GM19463 (cell line): Measurements from ENCODE around the gene MAGI1.

Experiments
- ATAC-seq: cut with Tn5 transposase; IDR thresholded peaks from one replicate; pipeline ENCODE4 v1.9.1; 2021; ENCODE audit warnings: mild to moderate bottlenecking, moderate library complexity; ENCODE audit not compliant: unreplicated experiment

The MAGI1 gene

GRCh38 chr3:65854606-65855304 is 184.0 kb downstream of the MAGI1 start:
- no peak for ATAC-seq

GRCh38 chr3:65851827-65852226 is 186.9 kb downstream of the MAGI1 start:
- no peak for ATAC-seq

- no peak for ATAC-seq
Measured at GRCh38 chr3:65850261-65850660, 188.5 kb downstream of the MAGI1 start.

- ATAC-seq: no peak
Measured at GRCh38 chr3:65848024-65848423, 190.7 kb downstream of the MAGI1 start.

- ATAC-seq: no peak
Measured at GRCh38 chr3:65846936-65847335, 191.8 kb downstream of the MAGI1 start.

GRCh38 chr3:65844370-65844769 is 194.3 kb downstream of the MAGI1 start:
- ATAC-seq: no peak

GRCh38 chr3:65843732-65844131 is 195.0 kb downstream of the MAGI1 start:
- no peak for ATAC-seq

DNA sequence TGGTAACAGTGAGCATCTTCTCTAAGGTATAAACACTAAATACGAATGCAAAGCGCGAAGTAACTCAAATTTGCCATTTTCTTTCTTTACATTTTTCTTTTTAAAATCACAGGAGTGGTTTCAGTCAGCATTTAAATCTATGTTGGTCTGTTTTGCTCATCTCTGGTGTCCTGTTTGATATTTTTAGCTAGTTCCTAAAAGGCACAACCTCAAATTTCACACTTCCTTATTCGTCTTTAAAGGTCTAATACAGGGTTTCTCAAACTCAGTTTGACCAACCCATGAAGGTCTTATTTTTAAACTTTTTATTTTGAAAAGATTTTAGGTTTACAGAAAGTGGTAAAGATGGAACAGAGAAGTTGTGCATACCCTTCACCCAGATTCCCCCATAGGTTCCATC is 201.1 kb downstream of the MAGI1 start:
- no peak for ATAC-seq

- ATAC-seq: no peak
Measured at GRCh38 chr3:65836047-65836446, 202.7 kb downstream of the MAGI1 start.

DNA sequence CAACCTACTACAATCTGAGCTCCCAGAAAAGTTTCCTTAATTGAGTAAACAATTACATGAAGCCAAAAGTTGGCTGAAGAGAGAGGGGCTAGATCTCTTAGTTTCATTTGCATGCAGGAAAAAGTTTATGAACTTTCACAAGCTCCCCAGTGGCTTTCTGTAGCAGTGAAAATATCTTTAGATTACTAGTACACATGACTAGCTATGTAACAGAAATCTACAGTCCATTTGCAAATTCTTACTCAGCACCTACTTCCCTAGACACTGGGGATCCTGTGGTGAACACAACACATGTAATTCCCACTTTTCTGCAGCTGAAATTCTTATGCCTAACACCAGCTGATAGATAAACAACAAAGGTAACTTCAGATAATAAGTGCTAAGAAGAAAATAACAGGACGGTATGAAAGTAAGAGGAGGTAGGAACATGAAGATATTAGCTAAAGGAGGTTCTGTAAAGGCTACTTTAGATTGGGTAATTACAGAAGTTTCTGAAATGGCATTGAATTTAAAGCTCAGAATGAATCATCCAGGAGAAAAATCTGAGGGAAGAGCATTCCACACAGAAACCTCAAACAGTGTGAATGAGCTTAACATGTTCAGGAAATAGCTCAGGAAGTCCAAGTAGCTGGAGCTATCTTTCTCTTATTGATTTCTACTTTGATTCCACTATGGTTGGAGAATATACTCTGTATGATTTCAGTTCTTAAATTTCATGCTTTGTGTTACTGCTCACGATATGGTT is 204.8 kb downstream of the MAGI1 start:
- no peak for ATAC-seq

GRCh38 chr3:65831733-65832425 is 206.8 kb downstream of the MAGI1 start:
- ATAC-seq: no peak

DNA sequence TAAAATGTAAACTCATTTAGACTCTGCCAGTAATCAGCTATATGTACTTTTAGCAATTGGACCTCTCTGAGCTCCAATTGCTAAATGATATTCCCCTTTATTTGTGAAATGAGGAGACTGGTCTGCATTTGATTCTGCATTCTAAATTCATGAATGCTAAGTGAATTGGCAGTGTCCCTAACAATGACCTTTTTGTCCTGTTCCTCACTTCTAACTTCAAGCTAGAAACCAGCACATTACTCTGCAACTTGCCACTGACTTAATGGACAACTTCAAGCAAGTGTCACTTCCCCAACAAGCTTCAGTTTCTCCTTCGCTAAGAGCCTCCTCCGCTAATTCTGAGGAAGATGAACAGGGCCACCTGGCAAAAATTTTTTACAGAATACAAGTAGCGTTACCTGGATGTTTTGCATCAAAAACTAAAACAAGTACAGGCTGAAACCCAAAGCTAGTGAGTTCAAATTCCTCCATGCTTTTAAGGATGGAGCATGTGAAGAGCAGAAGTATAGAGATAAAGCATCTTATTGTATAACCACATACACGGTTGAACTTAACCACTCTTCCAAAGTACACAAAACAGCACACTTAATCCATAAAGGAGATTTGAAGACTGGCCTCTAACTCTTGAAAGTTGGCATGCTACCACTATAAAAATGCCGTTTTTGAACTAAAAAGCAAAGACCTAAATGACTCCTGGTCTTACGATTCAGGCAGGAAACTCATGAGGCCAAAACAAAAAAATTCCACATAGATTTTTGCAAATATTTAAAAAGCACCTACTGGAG is 207.6 kb downstream of the MAGI1 start:
- ATAC-seq: no peak

- ATAC-seq: no peak
Measured at GRCh38 chr3:65829228-65829627, 209.5 kb downstream of the MAGI1 start.

GRCh38 chr3:65828706-65829105 is 210.0 kb downstream of the MAGI1 start:
- no peak for ATAC-seq

DNA sequence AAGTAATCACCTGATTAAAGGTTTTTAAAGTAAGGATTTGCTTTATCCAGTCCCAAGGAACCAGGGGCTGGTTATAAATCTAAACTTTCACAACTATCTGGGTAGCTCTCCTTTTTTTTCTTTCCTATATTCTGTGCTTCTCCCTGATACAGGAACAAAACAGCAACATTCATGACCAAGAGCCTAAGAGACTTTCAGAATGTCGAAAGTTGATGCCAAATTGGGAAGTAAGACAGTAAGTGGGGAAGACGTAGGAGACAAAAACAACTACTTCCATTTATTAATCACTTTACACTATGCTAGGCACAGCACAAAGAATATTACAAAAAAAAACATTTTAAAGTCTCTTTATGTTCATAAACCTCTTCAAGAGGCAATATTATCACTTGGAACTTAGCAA is 211.6 kb downstream of the MAGI1 start:
- ATAC-seq: no peak

- no peak for ATAC-seq
Measured at GRCh38 chr3:65824166-65824565, 214.6 kb downstream of the MAGI1 start.

GRCh38 chr3:65820600-65820999 is 218.1 kb downstream of the MAGI1 start:
- ATAC-seq: no peak

DNA sequence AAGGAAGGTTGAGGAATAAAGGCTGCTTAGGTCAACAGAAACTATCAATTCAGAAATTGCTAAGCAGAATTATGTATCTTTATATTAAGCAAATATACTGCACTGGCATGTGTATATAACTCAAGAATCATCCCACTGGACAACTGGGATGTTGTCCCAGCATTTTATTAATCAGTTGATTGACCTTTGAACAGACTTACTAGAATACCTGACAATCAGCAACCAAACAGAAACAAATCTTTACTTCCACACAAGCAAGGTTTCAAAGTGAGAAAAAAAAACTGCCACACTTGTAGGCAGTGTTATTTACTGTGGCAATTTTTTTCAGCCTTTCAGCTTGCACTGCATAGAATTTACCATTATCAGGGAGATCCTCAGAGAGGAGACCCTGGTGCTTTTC is 218.8 kb downstream of the MAGI1 start:
- no peak for ATAC-seq

- ATAC-seq: no peak
Measured at GRCh38 chr3:65817553-65818126, 221.1 kb downstream of the MAGI1 start.

DNA sequence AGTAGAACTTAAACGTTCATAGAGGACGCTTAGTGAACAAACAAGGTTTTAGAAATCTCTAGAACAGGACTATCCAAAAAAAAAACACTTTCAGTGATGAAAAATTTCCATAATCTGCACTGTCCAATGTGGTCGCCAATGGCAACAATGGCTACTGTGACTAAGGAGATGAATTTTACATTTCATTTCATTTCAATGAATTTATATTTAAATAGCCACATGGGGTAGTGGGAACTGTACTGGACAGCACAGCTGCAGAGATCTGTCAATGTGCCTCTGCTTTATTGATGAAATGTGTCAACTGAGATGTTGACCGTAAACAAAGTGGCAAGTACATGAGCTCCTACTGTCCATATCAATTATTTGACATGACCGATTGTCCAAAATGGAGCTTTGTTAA is 222.5 kb downstream of the MAGI1 start:
- no peak for ATAC-seq
